ENCODE data around the gene UTS2B.

DNA sequence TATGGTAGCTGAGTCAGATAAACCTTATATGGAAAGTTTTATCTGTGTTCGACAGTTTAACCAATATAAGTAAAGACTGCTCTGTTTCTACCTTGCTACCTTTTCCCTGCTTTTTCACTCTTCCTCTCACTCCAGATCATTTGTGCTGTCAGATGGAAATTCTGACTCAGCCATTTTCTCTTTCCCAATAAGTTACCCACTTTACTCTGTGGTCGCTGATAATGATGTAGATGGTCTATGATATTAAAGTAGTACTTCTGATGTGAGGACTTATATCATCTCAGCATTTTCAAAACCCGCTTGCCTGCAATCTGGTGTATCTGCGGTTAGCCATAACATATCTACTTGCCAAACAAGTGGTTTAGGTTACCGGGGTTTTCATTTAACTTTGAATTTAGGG is 15.0 kb upstream of the UTS2B start:
- no peak for TF ChIP-seq POLR2A (IDR thresholded peaks at IDR 0.05; ENCODE audit: low read depth, low read length)
- TF ChIP-seq TAF1 (IDR thresholded peaks at IDR 0.05; ENCODE audit: borderline replicate concordance, low read depth, low read length) = no peak
